NCI-H748 treated with DMSO at 0.1 percent for 48 hours (cell line): ENCODE data around the gene HOXB9.

Experiments used
- DNase-seq: peaks from one replicate; lab custom pipeline; 2025; lab: John Stamatoyannopoulos, UW

Gene HOXB9

GRCh38 chr17:48583708-48584222, 42.4 kb downstream of the HOXB9 start:
- no peak for DNase-seq

- no peak for DNase-seq
Observed at GRCh38 chr17:48582750-48583069, 43.4 kb downstream of the HOXB9 start.

GRCh38 chr17:48579760-48580554, 46.2 kb downstream of the HOXB9 start:
- DNase-seq: no peak

- no peak for DNase-seq
Observed at GRCh38 chr17:48579471-48579759, 46.7 kb downstream of the HOXB9 start.

- DNase-seq: no peak
Observed at GRCh38 chr17:48578616-48579470, 47.3 kb downstream of the HOXB9 start.

- peak; percentile 65 for DNase-seq
Observed at GRCh38 chr17:48577946-48578615, 48.1 kb downstream of the HOXB9 start, which contains the start of gene HOXB4. Gene HOXB4, minus strand, starts transcription at chr17:48578350. Its CDS starts 31 bp downstream, at chr17:48578319.

GRCh38 chr17:48577330-48577945, 48.7 kb downstream of the HOXB9 start:
- no peak for DNase-seq

- no peak for DNase-seq
Observed at GRCh38 chr17:48576479-48577309, 49.5 kb downstream of the HOXB9 start.

- no peak for DNase-seq
Observed at GRCh38 chr17:48575673-48576478, 50.3 kb downstream of the HOXB9 start.

GRCh38 chr17:48575066-48575582, 51.0 kb downstream of the HOXB9 start:
- DNase-seq: no peak

GRCh38 chr17:48574505-48575065, 51.6 kb downstream of the HOXB9 start:
- DNase-seq: no peak

GRCh38 chr17:48571826-48572417, 54.2 kb downstream of the HOXB9 start:
- no peak for DNase-seq
